ENCODE measurements around the gene EFHC2. TPM values are rescaled to one million over a fixed set of nuclear protein-coding genes. Genes with fewer than 3 reads are reported as not detected.

EFHC2 gene
- total RNA-seq, 1 experiment from 2014 or later: not detected

DNA sequence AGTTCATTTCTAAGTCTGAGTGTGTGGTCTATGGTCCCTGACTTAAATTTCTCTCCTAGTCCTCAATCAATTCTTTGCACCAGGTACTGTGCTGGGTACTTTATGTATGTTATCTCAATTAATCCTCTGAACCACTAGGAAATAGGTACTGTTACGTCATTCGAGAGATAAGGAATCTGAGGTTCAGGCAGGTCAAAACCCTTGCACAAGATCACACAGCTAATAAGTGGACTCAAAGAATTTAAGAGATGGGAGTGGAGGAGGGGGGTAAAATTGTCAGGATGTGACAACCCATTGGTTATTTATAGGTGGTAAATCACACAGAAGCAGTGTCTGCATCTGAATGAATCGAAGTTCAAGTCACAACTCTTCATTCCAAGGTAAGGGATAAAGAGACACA lies 169.4 kb downstream of the EFHC2 start:
- Histone ChIP-seq H4K20me1 (ENCODE audit: insufficient read depth) (no peaks in the 10 kb centered on the region), H3K36me3 (ENCODE audit: control insufficient read depth in 1 of 2, insufficient read depth in 2 of 2, low read length in 2 of 2) (no peaks in the 10 kb centered on the region), H3K9me2 (ENCODE audit: insufficient read depth) (no peaks in the 10 kb centered on the region), H3K27me3 (ENCODE audit: insufficient read depth, low read length) (no peaks in the 10 kb centered on the region), H2AFZ (ENCODE audit: low read depth, low read length, poor library complexity, severe bottlenecking) (no peak overlapping the region), H3K4me1 (ENCODE audit: control insufficient read depth in 1 of 2, insufficient read depth in 2 of 2, low read length in 2 of 2) (no peaks in the 10 kb centered on the region), H3K4me3 (replicated peaks in 1 of 2; ENCODE audit: low read depth in 1 of 2, low read length in 2 of 2) (no peak overlapping the region), H3K27ac (ENCODE audit: low read depth, low read length) (no peak overlapping the region), H3K4me2 (ENCODE audit: low read length) (no peak overlapping the region), H3K79me2 (ENCODE audit: insufficient read depth, low read length) (no peaks in the 10 kb centered on the region), H3K9me3 (ENCODE audit: control insufficient read depth in 1 of 2, insufficient read depth in 1 of 2, low read depth in 1 of 2, low read length in 2 of 2) (no peaks in the 10 kb centered on the region), H3K9ac (ENCODE audit: low read length) (no peak overlapping the region)
- ChIA-PET POLR2A (no interaction called here), RAD21 (ENCODE audit: low non-redundant PET in 1 of 2, low total read pairs in 2 of 2, uncharacterized antibody in 2 of 2, unreplicated experiment in 2 of 2) (no interaction called here), CTCF (interaction anchor here (0.6 kb wide), 1 partner anchor 147 kb away, joined by 4 read pairs; no protein-coding TSS in a partner anchor)
- DNase-seq (ENCODE audit: low read depth, low spot score): no peak
- intact Hi-C loops (cut with micrococcal nuclease): no loop called here
- TF ChIP-seq YY1 (IDR thresholded peaks at IDR 0.05; ENCODE audit: extremely low read depth, insufficient replicate concordance, low read depth, low read length) (no peak), EZH2phosphoT487 (IDR thresholded peaks at IDR 0.05; ENCODE audit: borderline replicate concordance) (no peak), TCF7L2 (IDR thresholded peaks at IDR 0.05; ENCODE audit: borderline replicate concordance, extremely low read depth, insufficient read depth, insufficient read length) (no peak), POLR2A (IDR thresholded peaks at IDR 0.05; ENCODE audit: borderline replicate concordance, extremely low read depth, insufficient read depth, insufficient read length) (no peak), CEBPB (IDR thresholded peaks at IDR 0.05; ENCODE audit: low read depth) (no peak), CBX3 (IDR thresholded peaks at IDR 0.05; ENCODE audit: low read depth) (no peak), FOSL1 (IDR thresholded peaks at IDR 0.05; ENCODE audit: low read depth) (no peak), EGR1 (IDR thresholded peaks at IDR 0.05; ENCODE audit: low read depth) (no peak), SIN3A (IDR thresholded peaks at IDR 0.05; ENCODE audit: low read depth) (no peak), ZNF274 (IDR thresholded peaks at IDR 0.05; ENCODE audit: low read depth, low read length) (no peak), POLR2AphosphoS5 (IDR thresholded peaks at IDR 0.05; ENCODE audit: low read depth, low read length) (no peak), SRF (IDR thresholded peaks at IDR 0.05; ENCODE audit: low read depth) (no peak), SP1 (IDR thresholded peaks at IDR 0.05; ENCODE audit: low read depth) (no peak), RAD21 (IDR thresholded peaks at IDR 0.05; ENCODE audit: low read depth) (no peak)
- TF ChIP-seq, protein P1, sequence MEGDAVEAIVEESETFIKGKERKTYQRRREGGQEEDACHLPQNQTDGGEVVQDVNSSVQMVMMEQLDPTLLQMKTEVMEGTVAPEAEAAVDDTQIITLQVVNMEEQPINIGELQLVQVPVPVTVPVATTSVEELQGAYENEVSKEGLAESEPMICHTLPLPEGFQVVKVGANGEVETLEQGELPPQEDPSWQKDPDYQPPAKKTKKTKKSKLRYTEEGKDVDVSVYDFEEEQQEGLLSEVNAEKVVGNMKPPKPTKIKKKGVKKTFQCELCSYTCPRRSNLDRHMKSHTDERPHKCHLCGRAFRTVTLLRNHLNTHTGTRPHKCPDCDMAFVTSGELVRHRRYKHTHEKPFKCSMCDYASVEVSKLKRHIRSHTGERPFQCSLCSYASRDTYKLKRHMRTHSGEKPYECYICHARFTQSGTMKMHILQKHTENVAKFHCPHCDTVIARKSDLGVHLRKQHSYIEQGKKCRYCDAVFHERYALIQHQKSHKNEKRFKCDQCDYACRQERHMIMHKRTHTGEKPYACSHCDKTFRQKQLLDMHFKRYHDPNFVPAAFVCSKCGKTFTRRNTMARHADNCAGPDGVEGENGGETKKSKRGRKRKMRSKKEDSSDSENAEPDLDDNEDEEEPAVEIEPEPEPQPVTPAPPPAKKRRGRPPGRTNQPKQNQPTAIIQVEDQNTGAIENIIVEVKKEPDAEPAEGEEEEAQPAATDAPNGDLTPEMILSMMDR (IDR thresholded peaks at IDR 0.05 in 2 of 3, conservative IDR thresholded peaks at IDR 0.05 in 1 of 3; ENCODE audit: borderline replicate concordance in 1 of 3, insufficient read depth in 1 of 3, low read depth in 2 of 3, low read length in 2 of 3): no peak
- TF ChIP-seq, protein P2, sequence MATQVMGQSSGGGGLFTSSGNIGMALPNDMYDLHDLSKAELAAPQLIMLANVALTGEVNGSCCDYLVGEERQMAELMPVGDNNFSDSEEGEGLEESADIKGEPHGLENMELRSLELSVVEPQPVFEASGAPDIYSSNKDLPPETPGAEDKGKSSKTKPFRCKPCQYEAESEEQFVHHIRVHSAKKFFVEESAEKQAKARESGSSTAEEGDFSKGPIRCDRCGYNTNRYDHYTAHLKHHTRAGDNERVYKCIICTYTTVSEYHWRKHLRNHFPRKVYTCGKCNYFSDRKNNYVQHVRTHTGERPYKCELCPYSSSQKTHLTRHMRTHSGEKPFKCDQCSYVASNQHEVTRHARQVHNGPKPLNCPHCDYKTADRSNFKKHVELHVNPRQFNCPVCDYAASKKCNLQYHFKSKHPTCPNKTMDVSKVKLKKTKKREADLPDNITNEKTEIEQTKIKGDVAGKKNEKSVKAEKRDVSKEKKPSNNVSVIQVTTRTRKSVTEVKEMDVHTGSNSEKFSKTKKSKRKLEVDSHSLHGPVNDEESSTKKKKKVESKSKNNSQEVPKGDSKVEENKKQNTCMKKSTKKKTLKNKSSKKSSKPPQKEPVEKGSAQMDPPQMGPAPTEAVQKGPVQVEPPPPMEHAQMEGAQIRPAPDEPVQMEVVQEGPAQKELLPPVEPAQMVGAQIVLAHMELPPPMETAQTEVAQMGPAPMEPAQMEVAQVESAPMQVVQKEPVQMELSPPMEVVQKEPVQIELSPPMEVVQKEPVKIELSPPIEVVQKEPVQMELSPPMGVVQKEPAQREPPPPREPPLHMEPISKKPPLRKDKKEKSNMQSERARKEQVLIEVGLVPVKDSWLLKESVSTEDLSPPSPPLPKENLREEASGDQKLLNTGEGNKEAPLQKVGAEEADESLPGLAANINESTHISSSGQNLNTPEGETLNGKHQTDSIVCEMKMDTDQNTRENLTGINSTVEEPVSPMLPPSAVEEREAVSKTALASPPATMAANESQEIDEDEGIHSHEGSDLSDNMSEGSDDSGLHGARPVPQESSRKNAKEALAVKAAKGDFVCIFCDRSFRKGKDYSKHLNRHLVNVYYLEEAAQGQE (IDR thresholded peaks at IDR 0.05; ENCODE audit: low read depth): no peak
- no peak for ATAC-seq
- no TSS peak for BruUV-seq (replicated peaks)
